NB4 (cell line): ENCODE measurements around the gene NELL1.

Experiments used
- POLR2A ChIP-seq: IDR thresholded peaks from 2 replicates; pipeline ENCODE4 v1.6.1; 2011; ENCODE audit warnings: mild to moderate bottlenecking; ENCODE audit not compliant: insufficient read length; ENCODE audit errors: extremely low read depth
- TF ChIP-seq, protein P1 (sequence below): IDR thresholded peaks from one replicate; pipeline ENCODE4 v1.5.1; 2012; ENCODE audit warnings: low read depth, low read length
- TF ChIP-seq, protein P2 (sequence below): IDR thresholded peaks from 2 replicates; pipeline ENCODE4 v1.6.1; 2011; ENCODE audit warnings: low read depth, low read length

DNA sequence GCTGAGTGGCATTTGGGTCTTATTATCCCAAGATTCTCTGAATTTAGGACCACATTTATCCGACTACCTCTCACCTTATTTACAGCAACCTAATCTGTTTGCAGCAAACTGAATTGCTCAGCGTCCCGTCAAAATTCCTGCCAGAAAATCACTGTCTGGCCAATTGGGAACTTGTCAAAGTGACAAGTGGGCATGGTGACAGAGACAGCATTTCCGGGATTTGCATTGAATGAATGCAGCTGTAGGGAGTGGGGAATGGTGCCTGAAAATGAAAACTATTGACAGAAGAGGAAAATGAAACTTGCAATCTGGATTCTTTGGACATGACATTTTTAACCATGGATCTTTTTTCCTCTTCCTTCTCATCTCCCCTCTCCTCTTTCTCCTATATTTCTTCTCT lies 113.8 kb downstream of the NELL1 start:
- TF ChIP-seq, protein P1, sequence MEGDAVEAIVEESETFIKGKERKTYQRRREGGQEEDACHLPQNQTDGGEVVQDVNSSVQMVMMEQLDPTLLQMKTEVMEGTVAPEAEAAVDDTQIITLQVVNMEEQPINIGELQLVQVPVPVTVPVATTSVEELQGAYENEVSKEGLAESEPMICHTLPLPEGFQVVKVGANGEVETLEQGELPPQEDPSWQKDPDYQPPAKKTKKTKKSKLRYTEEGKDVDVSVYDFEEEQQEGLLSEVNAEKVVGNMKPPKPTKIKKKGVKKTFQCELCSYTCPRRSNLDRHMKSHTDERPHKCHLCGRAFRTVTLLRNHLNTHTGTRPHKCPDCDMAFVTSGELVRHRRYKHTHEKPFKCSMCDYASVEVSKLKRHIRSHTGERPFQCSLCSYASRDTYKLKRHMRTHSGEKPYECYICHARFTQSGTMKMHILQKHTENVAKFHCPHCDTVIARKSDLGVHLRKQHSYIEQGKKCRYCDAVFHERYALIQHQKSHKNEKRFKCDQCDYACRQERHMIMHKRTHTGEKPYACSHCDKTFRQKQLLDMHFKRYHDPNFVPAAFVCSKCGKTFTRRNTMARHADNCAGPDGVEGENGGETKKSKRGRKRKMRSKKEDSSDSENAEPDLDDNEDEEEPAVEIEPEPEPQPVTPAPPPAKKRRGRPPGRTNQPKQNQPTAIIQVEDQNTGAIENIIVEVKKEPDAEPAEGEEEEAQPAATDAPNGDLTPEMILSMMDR: no peak
- TF ChIP-seq POLR2A: no peak
- TF ChIP-seq, protein P2, sequence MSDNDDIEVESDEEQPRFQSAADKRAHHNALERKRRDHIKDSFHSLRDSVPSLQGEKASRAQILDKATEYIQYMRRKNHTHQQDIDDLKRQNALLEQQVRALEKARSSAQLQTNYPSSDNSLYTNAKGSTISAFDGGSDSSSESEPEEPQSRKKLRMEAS: no peak
